ENCODE data around the gene CDK5RAP3. TPM values are rescaled to one million over a fixed set of nuclear protein-coding genes. Genes with fewer than 3 reads are reported as not detected.

Gene CDK5RAP3
- total and polyA plus RNA-seq, 2 of the 13 experiments (the other 11 are each of a cell fraction or from before 2014, with no cell fraction given) = 128 to 154 TPM

DNA sequence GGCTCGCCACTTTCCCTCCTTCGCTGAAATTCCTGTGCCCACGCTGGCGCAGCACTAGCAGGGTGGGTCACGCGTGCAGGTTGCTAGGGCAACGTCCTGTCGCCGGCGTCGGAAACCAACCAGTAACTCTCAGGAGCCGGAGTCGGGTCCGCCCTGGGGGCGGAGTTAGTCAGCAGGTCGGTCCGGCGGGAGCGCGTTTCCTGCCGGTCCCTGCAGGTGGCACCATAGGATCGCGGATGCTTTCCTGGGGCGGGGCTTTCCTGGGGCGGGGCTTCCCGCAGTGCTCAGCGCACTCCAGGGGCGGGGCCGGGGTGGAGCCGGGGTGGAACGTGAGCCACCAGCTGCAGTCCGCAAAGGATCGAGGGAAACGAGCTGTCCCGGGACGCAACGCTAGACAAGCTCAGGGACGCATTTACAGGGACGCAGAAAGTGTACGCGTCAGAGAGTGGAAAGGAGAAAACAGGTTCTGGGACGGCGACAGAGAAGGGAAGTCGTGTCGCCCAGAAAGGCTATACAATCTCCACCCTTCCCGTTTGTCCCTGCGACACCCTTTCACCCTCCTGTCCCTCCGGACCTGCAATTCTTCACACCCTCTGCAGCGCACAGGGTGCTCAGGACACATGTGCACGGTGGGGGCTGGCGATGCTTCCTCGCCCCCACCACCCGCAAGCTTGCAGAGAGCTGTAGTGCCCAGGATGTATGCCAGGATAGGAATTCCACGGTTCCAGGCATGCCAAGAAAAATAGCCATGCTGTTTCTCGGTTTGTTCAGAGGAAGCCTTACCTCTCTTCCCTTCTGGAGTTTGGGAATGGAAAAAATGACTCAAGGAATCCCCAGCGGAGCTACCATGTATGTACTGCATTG, 54.4 kb downstream of the CDK5RAP3 start (continued):
- TF ChIP-seq SNAI1 (CRISPR knock-in tag; IDR thresholded peaks at IDR 0.05; ENCODE audit: borderline replicate concordance) (no peak), POLR2AphosphoS2 (IDR thresholded peaks at IDR 0.05; ENCODE audit: low read depth, low read length) (no peak), HOXA3 (CRISPR knock-in tag; IDR thresholded peaks at IDR 0.05) (0 out of 2 replicates have a peak, but pooled peaks have one; percentile 25), CHD2 (IDR thresholded peaks at IDR 0.05; ENCODE audit: low read depth, low read length) (no peak), BHLHE40 (IDR thresholded peaks at IDR 0.05; ENCODE audit: low read length) (peak; percentile 89), ZBTB7A (CRISPR knock-in tag; IDR thresholded peaks at IDR 0.05) (no peak), SRF (IDR thresholded peaks at IDR 0.05; ENCODE audit: low read depth, low read length) (0 out of 2 replicates have a peak, but pooled peaks have one; percentile 19), ZSCAN31 (CRISPR knock-in tag; IDR thresholded peaks at IDR 0.05; ENCODE audit: low read depth) (peak; percentile 66), MLLT10 (CRISPR knock-in tag; IDR thresholded peaks at IDR 0.05) (no peak), ZNF850 (CRISPR knock-in tag; conservative IDR thresholded peaks at IDR 0.05) (no peak), ZNF703 (CRISPR knock-in tag; IDR thresholded peaks at IDR 0.05; ENCODE audit: borderline replicate concordance) (no peak), ZNF451 (CRISPR knock-in tag; IDR thresholded peaks at IDR 0.05) (no peak), ZNF326 (CRISPR knock-in tag; IDR thresholded peaks at IDR 0.05; ENCODE audit: borderline replicate concordance) (no peak), NFATC3 (CRISPR knock-in tag; IDR thresholded peaks at IDR 0.05) (no peak), ZFP62 (CRISPR knock-in tag; IDR thresholded peaks at IDR 0.05) (no peak), MIER2 (CRISPR knock-in tag; IDR thresholded peaks at IDR 0.05) (peak; percentile 38; the same call in 1 of the 2 replicates), ZNF724P (CRISPR knock-in tag; IDR thresholded peaks at IDR 0.05; ENCODE audit: borderline replicate concordance) (peak; percentile 60; the same call in 1 of the 2 replicates), POLR2G (IDR thresholded peaks at IDR 0.05; ENCODE audit: low read depth, low read length) (no peak), IKZF1 (IDR thresholded peaks at IDR 0.05) (no peak), AHR (CRISPR knock-in tag; IDR thresholded peaks at IDR 0.05) (peak; percentile 61), ZNF761 (CRISPR knock-in tag; conservative IDR thresholded peaks at IDR 0.05) (0 out of 2 replicates have a peak, but pooled peaks have one; percentile 60), ZNF749 (CRISPR knock-in tag; IDR thresholded peaks at IDR 0.05; ENCODE audit: borderline replicate concordance) (peak; percentile 48; the same call in 1 of the 2 replicates), SRSF4 (IDR thresholded peaks at IDR 0.05; ENCODE audit: low read depth, low read length, poor library complexity, severe bottlenecking) (no peak), ZSCAN9 (CRISPR knock-in tag; IDR thresholded peaks at IDR 0.05; ENCODE audit: borderline replicate concordance) (no peak), TGIF2 (CRISPR knock-in tag; IDR thresholded peaks at IDR 0.05) (peak; percentile 69; the same call in 1 of the 2 replicates), EEA1 (CRISPR knock-in tag; IDR thresholded peaks at IDR 0.05; ENCODE audit: borderline replicate concordance) (no peak), PPARG (CRISPR knock-in tag; conservative IDR thresholded peaks at IDR 0.05) (no peak), ZNF30 (CRISPR knock-in tag; IDR thresholded peaks at IDR 0.05) (0 out of 2 replicates have a peak, but pooled peaks have one; percentile 40), ZNF333 (CRISPR knock-in tag; IDR thresholded peaks at IDR 0.05; ENCODE audit: borderline replicate concordance) (no peak), BCL6 (CRISPR knock-in tag; IDR thresholded peaks at IDR 0.05) (no peak), ZSCAN20 (CRISPR knock-in tag; IDR thresholded peaks at IDR 0.05; ENCODE audit: borderline replicate concordance) (no peak), YEATS2 (CRISPR knock-in tag; IDR thresholded peaks at IDR 0.05; ENCODE audit: borderline replicate concordance) (no peak), MBNL3 (CRISPR knock-in tag; conservative IDR thresholded peaks at IDR 0.05) (no peak), KDM6A (CRISPR knock-in tag; IDR thresholded peaks at IDR 0.05; ENCODE audit: low read depth) (no peak)
- TF ChIP-seq, protein P1, sequence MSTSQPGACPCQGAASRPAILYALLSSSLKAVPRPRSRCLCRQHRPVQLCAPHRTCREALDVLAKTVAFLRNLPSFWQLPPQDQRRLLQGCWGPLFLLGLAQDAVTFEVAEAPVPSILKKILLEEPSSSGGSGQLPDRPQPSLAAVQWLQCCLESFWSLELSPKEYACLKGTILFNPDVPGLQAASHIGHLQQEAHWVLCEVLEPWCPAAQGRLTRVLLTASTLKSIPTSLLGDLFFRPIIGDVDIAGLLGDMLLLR (CRISPR knock-in tag; IDR thresholded peaks at IDR 0.05) = peak; percentile 11
